Measurements from ENCODE around the gene HYAL4. TPM values are rescaled to one million over a fixed set of nuclear protein-coding genes. Genes with fewer than 3 reads are reported as not detected.
"Not testable (repeated sequence)": the region's sequence is repeated elsewhere in the genome, so short reads cannot be mapped to it uniquely, and the experiment has no call there.

Gene HYAL4
- polyA plus RNA-seq, 1 donor from 2014 or later: not detected

DNA sequence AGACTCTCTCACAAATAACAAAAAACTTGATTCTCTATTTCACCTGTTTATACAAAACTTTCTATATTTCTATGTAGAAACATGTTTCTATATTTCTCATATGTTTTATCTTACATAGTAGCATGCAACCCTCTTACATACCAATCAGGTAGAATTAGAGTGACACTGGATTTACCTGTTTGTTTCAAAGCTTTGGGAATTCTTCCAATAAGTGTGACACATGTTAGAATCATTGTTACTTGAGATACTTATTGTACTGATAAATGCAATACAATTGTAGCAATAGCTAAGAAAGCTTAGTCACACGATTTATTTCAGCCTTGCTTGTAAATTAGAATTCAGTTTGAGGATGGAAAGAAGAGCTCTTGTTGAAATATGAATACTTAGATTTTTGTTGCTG, 4.9 kb downstream of the HYAL4 start:
- Histone ChIP-seq H3K79me2 (replicated peaks; ENCODE audit: insufficient read depth, low read length) (no peaks in the 10 kb centered on the region), H3K27me3 (ENCODE audit: insufficient read depth, low read depth, low read length) (no peaks in the 10 kb centered on the region), H3K9me2 (ENCODE audit: insufficient read depth, low read length) (no peaks in the 10 kb centered on the region), H3K4me2 (ENCODE audit: low read length) (no peak overlapping the region), H4K20me1 (ENCODE audit: insufficient read depth) (no peaks in the 10 kb centered on the region), H3F3A (ENCODE audit: insufficient read depth, low read length, poor library complexity, severe bottlenecking) (no peaks in the 10 kb centered on the region), H3K9ac (ENCODE audit: low read length) (no peak overlapping the region), H3K36me3 (ENCODE audit: insufficient read depth, low read length) (no peaks in the 10 kb centered on the region), H3K4me3 (ENCODE audit: low read length) (no peak overlapping the region), H2AFZ (ENCODE audit: low read depth, low read length) (no peak overlapping the region), H3K27ac (ENCODE audit: low read length) (no peak overlapping the region), H3K9me3 (ENCODE audit: low read length) (no peaks in the 10 kb centered on the region)
- TF ChIP-seq RAD21 (conservative IDR thresholded peaks at IDR 0.05): no peak
- no peak for TF ChIP-seq POLR2AphosphoS5 (IDR thresholded peaks at IDR 0.05)

GRCh38 chr7:123851404-123851803, 6.4 kb downstream of the HYAL4 start:
- H3K4me3 ChIP-seq (ENCODE audit: low read length); H4K20me1 ChIP-seq (ENCODE audit: insufficient read depth); H3K9me3 ChIP-seq (ENCODE audit: low read length); H3K79me2 ChIP-seq (replicated peaks; ENCODE audit: insufficient read depth, low read length); H3F3A ChIP-seq (ENCODE audit: insufficient read depth, low read length, poor library complexity, severe bottlenecking); H3K9ac ChIP-seq (ENCODE audit: low read length); H3K36me3 ChIP-seq (ENCODE audit: insufficient read depth, low read length); H3K27ac ChIP-seq (ENCODE audit: low read length); H3K4me2 ChIP-seq (ENCODE audit: low read length); H3K27me3 ChIP-seq (ENCODE audit: insufficient read depth, low read depth, low read length); H3K9me2 ChIP-seq (ENCODE audit: insufficient read depth, low read length); H2AFZ ChIP-seq (ENCODE audit: low read depth, low read length): not testable (repeated sequence)

DNA sequence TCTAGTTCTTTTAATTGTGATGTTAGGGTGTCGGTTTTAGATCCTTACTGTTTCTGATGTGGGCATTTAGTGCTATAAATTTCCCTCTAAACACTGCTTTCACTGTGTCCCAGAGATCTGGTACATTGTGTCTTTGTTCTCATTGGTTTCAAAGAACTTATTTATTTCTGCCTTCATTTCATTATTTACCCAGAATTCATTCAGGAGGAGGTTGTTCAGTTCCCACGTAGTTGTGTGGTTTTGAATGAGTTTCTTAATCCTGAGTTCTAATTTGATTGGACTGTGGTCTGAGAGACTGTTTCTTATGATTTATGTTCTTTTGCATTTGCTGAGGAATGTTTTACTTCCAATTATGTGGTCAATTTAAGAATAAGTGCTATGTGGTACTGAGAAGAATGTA, 9.3 kb downstream of the HYAL4 start:
- H3K27me3 ChIP-seq (ENCODE audit: insufficient read depth, low read depth, low read length); H3K4me3 ChIP-seq (ENCODE audit: low read length); H3K4me2 ChIP-seq (ENCODE audit: low read length); H3K27ac ChIP-seq (ENCODE audit: low read length); H3K9ac ChIP-seq (ENCODE audit: low read length); H3F3A ChIP-seq (ENCODE audit: insufficient read depth, low read length, poor library complexity, severe bottlenecking); H2AFZ ChIP-seq (ENCODE audit: low read depth, low read length); H4K20me1 ChIP-seq (ENCODE audit: insufficient read depth); H3K9me3 ChIP-seq (ENCODE audit: low read length); H3K9me2 ChIP-seq (ENCODE audit: insufficient read depth, low read length); H3K36me3 ChIP-seq (ENCODE audit: insufficient read depth, low read length); H3K79me2 ChIP-seq (replicated peaks; ENCODE audit: insufficient read depth, low read length): not testable (repeated sequence)

- not testable (repeated sequence) for H3K27ac ChIP-seq (ENCODE audit: low read length); H3K4me2 ChIP-seq (ENCODE audit: low read length); H3K4me3 ChIP-seq (ENCODE audit: low read length); H3K27me3 ChIP-seq (ENCODE audit: insufficient read depth, low read depth, low read length); H4K20me1 ChIP-seq (ENCODE audit: insufficient read depth); H3K9ac ChIP-seq (ENCODE audit: low read length); H3K36me3 ChIP-seq (ENCODE audit: insufficient read depth, low read length); H3K9me2 ChIP-seq (ENCODE audit: insufficient read depth, low read length); H3F3A ChIP-seq (ENCODE audit: insufficient read depth, low read length, poor library complexity, severe bottlenecking); H2AFZ ChIP-seq (ENCODE audit: low read depth, low read length); H3K9me3 ChIP-seq (ENCODE audit: low read length); H3K79me2 ChIP-seq (replicated peaks; ENCODE audit: insufficient read depth, low read length)
Observed at GRCh38 chr7:123856428-123856827, 11.5 kb downstream of the HYAL4 start.

- H3K36me3 ChIP-seq (ENCODE audit: insufficient read depth, low read length): no peaks in the 10 kb centered on the region
- TF ChIP-seq EP300 (conservative IDR thresholded peaks at IDR 0.05; ENCODE audit: poor library complexity, severe bottlenecking) (no peak), RAD21 (conservative IDR thresholded peaks at IDR 0.05) (no peak), SMC3 (conservative IDR thresholded peaks at IDR 0.05; ENCODE audit: poor library complexity) (no peak), EZH2 (IDR thresholded peaks at IDR 0.05; ENCODE audit: borderline replicate concordance, insufficient read depth, low read length, poor library complexity, severe bottlenecking) (no peak), MXI1 (conservative IDR thresholded peaks at IDR 0.05; ENCODE audit: poor library complexity, severe bottlenecking) (no peak), TAF1 (IDR thresholded peaks at IDR 0.05; ENCODE audit: low read depth) (no peak), POLR2AphosphoS5 (IDR thresholded peaks at IDR 0.05) (no peak)
- TF ChIP-seq, protein P1, sequence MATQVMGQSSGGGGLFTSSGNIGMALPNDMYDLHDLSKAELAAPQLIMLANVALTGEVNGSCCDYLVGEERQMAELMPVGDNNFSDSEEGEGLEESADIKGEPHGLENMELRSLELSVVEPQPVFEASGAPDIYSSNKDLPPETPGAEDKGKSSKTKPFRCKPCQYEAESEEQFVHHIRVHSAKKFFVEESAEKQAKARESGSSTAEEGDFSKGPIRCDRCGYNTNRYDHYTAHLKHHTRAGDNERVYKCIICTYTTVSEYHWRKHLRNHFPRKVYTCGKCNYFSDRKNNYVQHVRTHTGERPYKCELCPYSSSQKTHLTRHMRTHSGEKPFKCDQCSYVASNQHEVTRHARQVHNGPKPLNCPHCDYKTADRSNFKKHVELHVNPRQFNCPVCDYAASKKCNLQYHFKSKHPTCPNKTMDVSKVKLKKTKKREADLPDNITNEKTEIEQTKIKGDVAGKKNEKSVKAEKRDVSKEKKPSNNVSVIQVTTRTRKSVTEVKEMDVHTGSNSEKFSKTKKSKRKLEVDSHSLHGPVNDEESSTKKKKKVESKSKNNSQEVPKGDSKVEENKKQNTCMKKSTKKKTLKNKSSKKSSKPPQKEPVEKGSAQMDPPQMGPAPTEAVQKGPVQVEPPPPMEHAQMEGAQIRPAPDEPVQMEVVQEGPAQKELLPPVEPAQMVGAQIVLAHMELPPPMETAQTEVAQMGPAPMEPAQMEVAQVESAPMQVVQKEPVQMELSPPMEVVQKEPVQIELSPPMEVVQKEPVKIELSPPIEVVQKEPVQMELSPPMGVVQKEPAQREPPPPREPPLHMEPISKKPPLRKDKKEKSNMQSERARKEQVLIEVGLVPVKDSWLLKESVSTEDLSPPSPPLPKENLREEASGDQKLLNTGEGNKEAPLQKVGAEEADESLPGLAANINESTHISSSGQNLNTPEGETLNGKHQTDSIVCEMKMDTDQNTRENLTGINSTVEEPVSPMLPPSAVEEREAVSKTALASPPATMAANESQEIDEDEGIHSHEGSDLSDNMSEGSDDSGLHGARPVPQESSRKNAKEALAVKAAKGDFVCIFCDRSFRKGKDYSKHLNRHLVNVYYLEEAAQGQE (IDR thresholded peaks at IDR 0.05; ENCODE audit: borderline replicate concordance): no peak
- TF ChIP-seq, protein P2, sequence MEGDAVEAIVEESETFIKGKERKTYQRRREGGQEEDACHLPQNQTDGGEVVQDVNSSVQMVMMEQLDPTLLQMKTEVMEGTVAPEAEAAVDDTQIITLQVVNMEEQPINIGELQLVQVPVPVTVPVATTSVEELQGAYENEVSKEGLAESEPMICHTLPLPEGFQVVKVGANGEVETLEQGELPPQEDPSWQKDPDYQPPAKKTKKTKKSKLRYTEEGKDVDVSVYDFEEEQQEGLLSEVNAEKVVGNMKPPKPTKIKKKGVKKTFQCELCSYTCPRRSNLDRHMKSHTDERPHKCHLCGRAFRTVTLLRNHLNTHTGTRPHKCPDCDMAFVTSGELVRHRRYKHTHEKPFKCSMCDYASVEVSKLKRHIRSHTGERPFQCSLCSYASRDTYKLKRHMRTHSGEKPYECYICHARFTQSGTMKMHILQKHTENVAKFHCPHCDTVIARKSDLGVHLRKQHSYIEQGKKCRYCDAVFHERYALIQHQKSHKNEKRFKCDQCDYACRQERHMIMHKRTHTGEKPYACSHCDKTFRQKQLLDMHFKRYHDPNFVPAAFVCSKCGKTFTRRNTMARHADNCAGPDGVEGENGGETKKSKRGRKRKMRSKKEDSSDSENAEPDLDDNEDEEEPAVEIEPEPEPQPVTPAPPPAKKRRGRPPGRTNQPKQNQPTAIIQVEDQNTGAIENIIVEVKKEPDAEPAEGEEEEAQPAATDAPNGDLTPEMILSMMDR (IDR thresholded peaks at IDR 0.05; ENCODE audit: poor library complexity, severe bottlenecking): no peak
- H2AFZ ChIP-seq (ENCODE audit: low read depth, low read length): no peak overlapping the region
- no peak overlapping the region for H3K27ac ChIP-seq (ENCODE audit: low read length)
- no peaks in the 10 kb centered on the region for H3K79me2 ChIP-seq (replicated peaks; ENCODE audit: insufficient read depth, low read length)
- H3K4me2 ChIP-seq (ENCODE audit: low read length): no peak overlapping the region
- no peaks in the 10 kb centered on the region for H3K9me3 ChIP-seq (ENCODE audit: low read length)
- no peaks in the 10 kb centered on the region for H3K9me2 ChIP-seq (ENCODE audit: insufficient read depth, low read length)
- no peak overlapping the region for H3K4me3 ChIP-seq (ENCODE audit: low read length)
- H4K20me1 ChIP-seq (ENCODE audit: insufficient read depth): no peaks in the 10 kb centered on the region
- H3F3A ChIP-seq (ENCODE audit: insufficient read depth, low read length, poor library complexity, severe bottlenecking): no peaks in the 10 kb centered on the region
- H3K9ac ChIP-seq (ENCODE audit: low read length): no peak overlapping the region
- no peaks in the 10 kb centered on the region for H3K27me3 ChIP-seq (ENCODE audit: insufficient read depth, low read depth, low read length)
Observed at GRCh38 chr7:123860848-123861247, 15.9 kb downstream of the HYAL4 start.
